ENCODE results near the gene FMO3.

- TF ChIP-seq POLR2A (IDR thresholded peaks at IDR 0.05) (no peak), POLR2AphosphoS5 (IDR thresholded peaks at IDR 0.05) (no peak), CTCF (IDR thresholded peaks at IDR 0.05) (peak in 1 of 4 experiments; percentile 29)
These were observed 16.7 kb downstream of the FMO3 start for GRCh38 chr1:171107262-171107940.
